SK-N-SH treated with all-trans-retinoic acid at 6 μM for 48 hours (cell line): ENCODE data around the gene FHOD3.

ENCODE experiments used
- ATAC-seq: fragments of 200-7000 bp; cut with Tn5 transposase; 3 replicates; pipeline ENCODE4 v1.9.1; 2020; ENCODE audit warnings: mild to moderate bottlenecking, moderate library complexity
- ARNTL ChIP-seq: fragments of 450-650 bp; formaldehyde crosslinking; IDR thresholded peaks from 2 replicates; pipeline ENCODE4 v1.5.0; 2020; ENCODE audit warnings: low read depth, mild to moderate bottlenecking, moderate library complexity, borderline replicate concordance
- BACH2 ChIP-seq: fragments of 250-450 bp; sonication (Bioruptor Pico); IDR thresholded peaks from 2 replicates; pipeline ENCODE4 v1.9.0; 2021; ENCODE audit warnings: mild to moderate bottlenecking, borderline replicate concordance
- ESRRG ChIP-seq: fragments of 250-450 bp; sonication (Bioruptor Pico); IDR thresholded peaks from 2 replicates; pipeline ENCODE4 v1.6.1; 2021; ENCODE audit warnings: mild to moderate bottlenecking
- GLIS3 ChIP-seq: fragments of 250-450 bp; sonication (Bioruptor Pico); IDR thresholded peaks from 2 replicates; pipeline ENCODE4 v1.5.0; 2020; ENCODE audit warnings: mild to moderate bottlenecking, moderate library complexity
- OSR1 ChIP-seq: fragments of 250-450 bp; sonication (Bioruptor Pico); IDR thresholded peaks from 2 replicates; pipeline ENCODE4 v1.8.0; 2022; ENCODE audit warnings: moderate library complexity, mild to moderate bottlenecking, inconsistent platforms
- PPARA ChIP-seq: fragments of 250-450 bp; sonication (Bioruptor Pico); IDR thresholded peaks from 2 replicates; pipeline ENCODE4 v1.5.0; 2020; ENCODE audit warnings: mild to moderate bottlenecking, borderline replicate concordance
- RARB ChIP-seq: fragments of 250-450 bp; sonication (Bioruptor Pico); IDR thresholded peaks from 2 replicates; pipeline ENCODE4 v1.8.0; 2021; ENCODE audit warnings: mild to moderate bottlenecking, moderate library complexity
- SNAI2 ChIP-seq: fragments of 250-450 bp; sonication (Bioruptor Pico); IDR thresholded peaks from 2 replicates; pipeline ENCODE4 v1.5.0; 2020; ENCODE audit warnings: mild to moderate bottlenecking, moderate library complexity
- TCF4 ChIP-seq: fragments of 250-450 bp; sonication (Bioruptor Pico); IDR thresholded peaks from 2 replicates; pipeline ENCODE4 v1.8.0; 2021; ENCODE audit warnings: mild to moderate bottlenecking, moderate library complexity, borderline replicate concordance
- TOX ChIP-seq: fragments of 250-450 bp; sonication (Bioruptor Pico); IDR thresholded peaks from 2 replicates; pipeline ENCODE4 v1.8.0; 2021; ENCODE audit warnings: mild to moderate bottlenecking, moderate library complexity, borderline replicate concordance
- ZC3H10 ChIP-seq: fragments of 250-450 bp; sonication (Bioruptor Pico); IDR thresholded peaks from 2 replicates; pipeline ENCODE4 v1.5.1; 2021; ENCODE audit warnings: mild to moderate bottlenecking, moderate library complexity
- ZFP3 ChIP-seq: fragments of 250-450 bp; sonication (Bioruptor Pico); IDR thresholded peaks from 2 replicates; pipeline ENCODE4 v1.5.0; 2020; ENCODE audit warnings: mild to moderate bottlenecking, moderate library complexity
- ZFP30 ChIP-seq: fragments of 450-650 bp; formaldehyde crosslinking; IDR thresholded peaks from 2 replicates; pipeline ENCODE4 v1.5.0; 2022; ENCODE audit warnings: mild to moderate bottlenecking, moderate library complexity
- ZNF565 ChIP-seq: fragments of 450-650 bp; formaldehyde crosslinking; conservative IDR thresholded peaks from 2 replicates; pipeline ENCODE4 v1.5.0; 2020; ENCODE audit warnings: low read depth, mild to moderate bottlenecking, moderate library complexity
- ZNF70 ChIP-seq: fragments of 450-650 bp; formaldehyde crosslinking; IDR thresholded peaks from 2 replicates; pipeline ENCODE4 v1.5.0; 2020; ENCODE audit warnings: mild to moderate bottlenecking, moderate library complexity
- ZNF8 ChIP-seq: fragments of 450-650 bp; formaldehyde crosslinking; IDR thresholded peaks from 2 replicates; pipeline ENCODE4 v1.5.0; 2020; ENCODE audit warnings: mild to moderate bottlenecking, moderate library complexity
- TF ChIP-seq, protein P1 (sequence below): fragments of 250-450 bp; sonication (Bioruptor Pico); IDR thresholded peaks from 2 replicates; pipeline ENCODE4 v1.8.0; 2021; ENCODE audit warnings: low read depth, mild to moderate bottlenecking, moderate library complexity, borderline replicate concordance
- TF ChIP-seq, protein P2 (sequence below): fragments of 250-450 bp; sonication (Bioruptor Pico); IDR thresholded peaks from 2 replicates; pipeline ENCODE4 v1.5.1; 2020; ENCODE audit warnings: low read depth, mild to moderate bottlenecking, moderate library complexity
- TF ChIP-seq, protein P3 (sequence below): fragments of 250-450 bp; sonication (Bioruptor Pico); IDR thresholded peaks from 2 replicates; pipeline ENCODE4 v1.5.1; 2021; ENCODE audit warnings: mild to moderate bottlenecking, moderate library complexity
- TF ChIP-seq, protein P4 (sequence below): fragments of 250-450 bp; sonication (Bioruptor Pico); IDR thresholded peaks from 2 replicates; pipeline ENCODE4 v1.5.0; 2020; ENCODE audit warnings: mild to moderate bottlenecking, moderate library complexity
- TF ChIP-seq, protein P5 (sequence below): fragments of 250-450 bp; sonication (Bioruptor Pico); IDR thresholded peaks from 2 replicates; pipeline ENCODE4 v1.8.0; 2020; ENCODE audit warnings: mild to moderate bottlenecking, moderate library complexity, borderline replicate concordance

Gene FHOD3

DNA sequence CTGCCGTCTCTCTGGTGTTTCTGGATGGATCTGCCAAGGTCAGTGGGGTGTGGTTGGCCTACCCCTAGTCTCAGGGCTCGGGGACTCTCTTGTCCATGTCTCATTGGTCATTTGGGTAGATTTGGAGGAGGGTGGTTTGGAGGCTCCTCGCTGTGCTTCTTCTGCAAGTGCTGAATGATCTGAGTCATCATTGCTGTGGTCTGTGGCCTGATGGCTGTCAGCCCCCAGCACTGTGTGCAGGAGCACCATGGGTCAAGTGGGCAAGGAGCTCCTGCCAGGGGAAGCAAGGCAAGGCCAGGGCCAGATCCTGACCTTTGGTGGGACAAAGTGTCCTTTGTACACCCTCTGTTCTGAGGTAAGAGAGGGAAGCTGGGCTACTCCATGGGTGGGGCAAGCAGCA is 221.8 kb downstream of the FHOD3 start:
- ATAC-seq: peak; percentile 56; the same call in 2 of the 3 replicates
- no peak for TF ChIP-seq GLIS3
- TF ChIP-seq, protein P1, sequence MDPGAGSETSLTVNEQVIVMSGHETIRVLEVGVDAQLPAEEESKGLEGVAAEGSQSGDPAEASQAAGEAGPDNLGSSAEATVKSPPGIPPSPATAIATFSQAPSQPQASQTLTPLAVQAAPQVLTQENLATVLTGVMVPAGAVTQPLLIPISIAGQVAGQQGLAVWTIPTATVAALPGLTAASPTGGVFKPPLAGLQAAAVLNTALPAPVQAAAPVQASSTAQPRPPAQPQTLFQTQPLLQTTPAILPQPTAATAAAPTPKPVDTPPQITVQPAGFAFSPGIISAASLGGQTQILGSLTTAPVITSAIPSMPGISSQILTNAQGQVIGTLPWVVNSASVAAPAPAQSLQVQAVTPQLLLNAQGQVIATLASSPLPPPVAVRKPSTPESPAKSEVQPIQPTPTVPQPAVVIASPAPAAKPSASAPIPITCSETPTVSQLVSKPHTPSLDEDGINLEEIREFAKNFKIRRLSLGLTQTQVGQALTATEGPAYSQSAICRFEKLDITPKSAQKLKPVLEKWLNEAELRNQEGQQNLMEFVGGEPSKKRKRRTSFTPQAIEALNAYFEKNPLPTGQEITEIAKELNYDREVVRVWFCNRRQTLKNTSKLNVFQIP: no peak
- TF ChIP-seq TCF4 (CRISPR knock-in tag): no peak
- TF ChIP-seq, protein P2, sequence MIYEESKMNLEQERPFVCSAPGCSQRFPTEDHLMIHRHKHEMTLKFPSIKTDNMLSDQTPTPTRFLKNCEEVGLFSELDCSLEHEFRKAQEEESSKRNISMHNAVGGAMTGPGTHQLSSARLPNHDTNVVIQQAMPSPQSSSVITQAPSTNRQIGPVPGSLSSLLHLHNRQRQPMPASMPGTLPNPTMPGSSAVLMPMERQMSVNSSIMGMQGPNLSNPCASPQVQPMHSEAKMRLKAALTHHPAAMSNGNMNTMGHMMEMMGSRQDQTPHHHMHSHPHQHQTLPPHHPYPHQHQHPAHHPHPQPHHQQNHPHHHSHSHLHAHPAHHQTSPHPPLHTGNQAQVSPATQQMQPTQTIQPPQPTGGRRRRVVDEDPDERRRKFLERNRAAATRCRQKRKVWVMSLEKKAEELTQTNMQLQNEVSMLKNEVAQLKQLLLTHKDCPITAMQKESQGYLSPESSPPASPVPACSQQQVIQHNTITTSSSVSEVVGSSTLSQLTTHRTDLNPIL (CRISPR knock-in tag): no peak
- no peak for TF ChIP-seq ZNF565
- no peak for TF ChIP-seq ZC3H10 (CRISPR knock-in tag)
- TF ChIP-seq, protein P3, sequence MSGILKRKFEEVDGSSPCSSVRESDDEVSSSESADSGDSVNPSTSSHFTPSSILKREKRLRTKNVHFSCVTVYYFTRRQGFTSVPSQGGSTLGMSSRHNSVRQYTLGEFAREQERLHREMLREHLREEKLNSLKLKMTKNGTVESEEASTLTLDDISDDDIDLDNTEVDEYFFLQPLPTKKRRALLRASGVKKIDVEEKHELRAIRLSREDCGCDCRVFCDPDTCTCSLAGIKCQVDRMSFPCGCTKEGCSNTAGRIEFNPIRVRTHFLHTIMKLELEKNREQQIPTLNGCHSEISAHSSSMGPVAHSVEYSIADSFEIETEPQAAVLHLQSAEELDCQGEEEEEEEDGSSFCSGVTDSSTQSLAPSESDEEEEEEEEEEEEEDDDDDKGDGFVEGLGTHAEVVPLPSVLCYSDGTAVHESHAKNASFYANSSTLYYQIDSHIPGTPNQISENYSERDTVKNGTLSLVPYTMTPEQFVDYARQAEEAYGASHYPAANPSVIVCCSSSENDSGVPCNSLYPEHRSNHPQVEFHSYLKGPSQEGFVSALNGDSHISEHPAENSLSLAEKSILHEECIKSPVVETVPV (CRISPR knock-in tag): no peak
- TF ChIP-seq, protein P4, sequence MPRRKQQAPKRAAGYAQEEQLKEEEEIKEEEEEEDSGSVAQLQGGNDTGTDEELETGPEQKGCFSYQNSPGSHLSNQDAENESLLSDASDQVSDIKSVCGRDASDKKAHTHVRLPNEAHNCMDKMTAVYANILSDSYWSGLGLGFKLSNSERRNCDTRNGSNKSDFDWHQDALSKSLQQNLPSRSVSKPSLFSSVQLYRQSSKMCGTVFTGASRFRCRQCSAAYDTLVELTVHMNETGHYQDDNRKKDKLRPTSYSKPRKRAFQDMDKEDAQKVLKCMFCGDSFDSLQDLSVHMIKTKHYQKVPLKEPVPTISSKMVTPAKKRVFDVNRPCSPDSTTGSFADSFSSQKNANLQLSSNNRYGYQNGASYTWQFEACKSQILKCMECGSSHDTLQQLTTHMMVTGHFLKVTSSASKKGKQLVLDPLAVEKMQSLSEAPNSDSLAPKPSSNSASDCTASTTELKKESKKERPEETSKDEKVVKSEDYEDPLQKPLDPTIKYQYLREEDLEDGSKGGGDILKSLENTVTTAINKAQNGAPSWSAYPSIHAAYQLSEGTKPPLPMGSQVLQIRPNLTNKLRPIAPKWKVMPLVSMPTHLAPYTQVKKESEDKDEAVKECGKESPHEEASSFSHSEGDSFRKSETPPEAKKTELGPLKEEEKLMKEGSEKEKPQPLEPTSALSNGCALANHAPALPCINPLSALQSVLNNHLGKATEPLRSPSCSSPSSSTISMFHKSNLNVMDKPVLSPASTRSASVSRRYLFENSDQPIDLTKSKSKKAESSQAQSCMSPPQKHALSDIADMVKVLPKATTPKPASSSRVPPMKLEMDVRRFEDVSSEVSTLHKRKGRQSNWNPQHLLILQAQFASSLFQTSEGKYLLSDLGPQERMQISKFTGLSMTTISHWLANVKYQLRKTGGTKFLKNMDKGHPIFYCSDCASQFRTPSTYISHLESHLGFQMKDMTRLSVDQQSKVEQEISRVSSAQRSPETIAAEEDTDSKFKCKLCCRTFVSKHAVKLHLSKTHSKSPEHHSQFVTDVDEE: no peak
- no peak for TF ChIP-seq ZFP30
- TF ChIP-seq, protein P5, sequence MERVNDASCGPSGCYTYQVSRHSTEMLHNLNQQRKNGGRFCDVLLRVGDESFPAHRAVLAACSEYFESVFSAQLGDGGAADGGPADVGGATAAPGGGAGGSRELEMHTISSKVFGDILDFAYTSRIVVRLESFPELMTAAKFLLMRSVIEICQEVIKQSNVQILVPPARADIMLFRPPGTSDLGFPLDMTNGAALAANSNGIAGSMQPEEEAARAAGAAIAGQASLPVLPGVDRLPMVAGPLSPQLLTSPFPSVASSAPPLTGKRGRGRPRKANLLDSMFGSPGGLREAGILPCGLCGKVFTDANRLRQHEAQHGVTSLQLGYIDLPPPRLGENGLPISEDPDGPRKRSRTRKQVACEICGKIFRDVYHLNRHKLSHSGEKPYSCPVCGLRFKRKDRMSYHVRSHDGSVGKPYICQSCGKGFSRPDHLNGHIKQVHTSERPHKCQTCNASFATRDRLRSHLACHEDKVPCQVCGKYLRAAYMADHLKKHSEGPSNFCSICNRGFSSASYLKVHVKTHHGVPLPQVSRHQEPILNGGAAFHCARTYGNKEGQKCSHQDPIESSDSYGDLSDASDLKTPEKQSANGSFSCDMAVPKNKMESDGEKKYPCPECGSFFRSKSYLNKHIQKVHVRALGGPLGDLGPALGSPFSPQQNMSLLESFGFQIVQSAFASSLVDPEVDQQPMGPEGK (CRISPR knock-in tag): no peak
- no peak for TF ChIP-seq OSR1
- TF ChIP-seq TOX (CRISPR knock-in tag): no peak
- TF ChIP-seq BACH2: no peak
- TF ChIP-seq ESRRG: no peak

DNA sequence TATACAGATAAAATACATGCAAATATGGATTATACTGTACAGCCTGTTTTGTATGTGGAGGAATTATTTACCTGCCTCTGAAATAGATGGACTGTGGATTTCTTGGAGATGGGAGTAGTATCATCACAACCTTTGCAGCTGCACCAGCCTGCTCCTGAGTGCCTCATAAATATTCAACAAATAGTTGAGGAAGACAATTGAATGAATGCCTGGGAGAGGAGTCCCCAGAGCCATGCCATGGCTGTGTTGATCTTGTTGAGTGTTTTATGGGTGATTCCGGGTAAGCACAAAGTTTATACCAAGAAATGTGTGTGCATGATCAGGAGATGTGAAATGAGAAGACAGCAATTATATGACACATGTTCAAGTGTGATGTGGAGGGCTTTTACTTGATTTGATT is 225.0 kb downstream of the FHOD3 start:
- no peak for TF ChIP-seq GLIS3
- TF ChIP-seq ZC3H10 (CRISPR knock-in tag): no peak
- no peak for TF ChIP-seq ZNF565
- TF ChIP-seq PPARA (CRISPR knock-in tag): no peak
- no peak for TF ChIP-seq ZNF70 (CRISPR knock-in tag)
- TF ChIP-seq TOX (CRISPR knock-in tag): no peak
- TF ChIP-seq ZFP3 (CRISPR knock-in tag): no peak
- TF ChIP-seq RARB (CRISPR knock-in tag): no peak
- TF ChIP-seq ZFP30: no peak
- TF ChIP-seq ZNF8 (CRISPR knock-in tag): no peak
- no peak for TF ChIP-seq ESRRG
- no peak for TF ChIP-seq OSR1
- no peak for TF ChIP-seq ARNTL (CRISPR knock-in tag)
- TF ChIP-seq, protein P1: no peak
- TF ChIP-seq, protein P4: no peak
- no peak for TF ChIP-seq SNAI2
- no peak for ATAC-seq
